Endodermal cell (in vitro differentiated cells): ENCODE results near the gene UBE2J1. TPM values are rescaled to one million over a fixed set of nuclear protein-coding genes. Genes with fewer than 3 reads are reported as not detected.

Source experiments
- DNase-seq: peaks from one replicate; pipeline ENCODE4 v3.0.0-alpha.2; 2017
- H3K27ac ChIP-seq: 2 replicates; pipeline ENCODE4 v1.5.1; 2013; ENCODE audit warnings: mild to moderate bottlenecking, low read depth, low read length, moderate library complexity
- H3K27me3 ChIP-seq: 2 replicates; pipeline ENCODE4 v1.6.1; 2013; ENCODE audit warnings: mild to moderate bottlenecking, low read length, moderate library complexity; ENCODE audit not compliant: insufficient read depth, control insufficient read depth, poor library complexity, severe bottlenecking
- H3K36me3 ChIP-seq: 2 replicates; pipeline ENCODE4 v1.7.0; 2013; ENCODE audit warnings: mild to moderate bottlenecking, low read length, moderate library complexity; ENCODE audit not compliant: control insufficient read depth, insufficient read depth
- H3K4me1 ChIP-seq: one replicate; pipeline ENCODE4 v1.7.0; 2013; ENCODE audit warnings: low read length; ENCODE audit not compliant: control insufficient read depth, insufficient read depth
- H3K4me3 ChIP-seq: 2 replicates; pipeline ENCODE4 v1.5.1; 2013; ENCODE audit warnings: mild to moderate bottlenecking, low read length, moderate library complexity
- H3K9ac ChIP-seq: 2 replicates; pipeline ENCODE4 v1.6.1; 2013; ENCODE audit warnings: mild to moderate bottlenecking, low read length, moderate library complexity; ENCODE audit not compliant: poor library complexity, severe bottlenecking; ENCODE audit errors: extremely low read depth
- H3K9me3 ChIP-seq: 2 replicates; pipeline ENCODE4 v1.6.1; 2013; ENCODE audit warnings: mild to moderate bottlenecking, low read length, moderate library complexity; ENCODE audit not compliant: control insufficient read depth
- H3K27ac Mint-ChIP-seq: 2 replicates; pipeline ENCODE4 v1.8.0; 2020; ENCODE audit warnings: mixed read lengths
- H3K27me3 Mint-ChIP-seq: 2 replicates; pipeline ENCODE4 v1.8.0; 2021; ENCODE audit warnings: mild to moderate bottlenecking, mixed read lengths; ENCODE audit not compliant: insufficient read depth
- H3K36me3 Mint-ChIP-seq: 2 replicates; pipeline ENCODE4 v1.8.0; 2020; ENCODE audit warnings: low read depth, mixed read lengths
- H3K4me1 Mint-ChIP-seq: 2 replicates; pipeline ENCODE4 v1.8.0; 2020; ENCODE audit warnings: mixed read lengths
- H3K4me3 Mint-ChIP-seq: 2 replicates; pipeline ENCODE4 v1.8.0; 2020; ENCODE audit warnings: mild to moderate bottlenecking, moderate library complexity, mixed read lengths
- H3K9me3 Mint-ChIP-seq: 2 replicates; pipeline ENCODE4 v1.8.0; 2020; ENCODE audit warnings: mild to moderate bottlenecking, mixed read lengths
- CTCF ChIP-seq: fragments of 200-600 bp; sonication (generic); conservative IDR thresholded peaks from 2 replicates; pipeline ENCODE4 v1.5.0; 2021; ENCODE audit warnings: antibody characterized with exemption, mild to moderate bottlenecking
- WGBS, 2 experiments: methylation state at CpG; one replicate each; pipeline versions ENCODE4 v1.1.5 to v1.1.7; 2013; ENCODE audit warnings: missing lambda C conversion rate in 2 of 2, mixed read lengths in 1 of 2; ENCODE audit not compliant: insufficient coverage in 1 of 2, insufficient read length in 1 of 2; 5-methylcytosine and 5-hydroxymethylcytosine counted together
- total RNA-seq, 2 donors: library from RNA; stranded (reverse); fragmentation: NEBNext Ultra II Directional in 1 of 2; extraction: Animal tissue kit (Norgen Biotek cat#: 25700) in 1 of 2; gene quantifications; 2 replicates in 1 of 2; 3 replicates in 1 of 2; pipeline ENCODE4 v1.2.1, GENCODE V29; 2021

UBE2J1 gene
- total RNA-seq, 2 donors from 2014 or later = 20.1 to 21.9 TPM

GRCh38 chr6:89351671-89352277, 748 bp downstream of the UBE2J1 start:
- H3K4me1 Mint-ChIP-seq = peaks cover 41% of the 10 kb centered on the region
- H3K4me3 Mint-ChIP-seq = peak overlapping the region; percentile 71
- 6 to 16% methylated on average over 9 to 12 of the region's 12 CpGs for WGBS, 2 experiments
- H3K9me3 Mint-ChIP-seq = no peaks in the 10 kb centered on the region
- Histone ChIP-seq H3K36me3 (no peaks in the 10 kb centered on the region), H3K4me3 (peak overlapping the region; percentile 96), H3K27ac (peak overlapping the region; percentile 29), H3K9me3 (no peaks in the 10 kb centered on the region), H3K4me1 (peaks cover 3% of the 10 kb centered on the region), H3K9ac (peak overlapping the region; percentile 88), H3K27me3 (peaks cover 3% of the 10 kb centered on the region)
- peaks cover 5% of the 10 kb centered on the region for H3K36me3 Mint-ChIP-seq
- peak overlapping the region; percentile 54 for H3K27ac Mint-ChIP-seq
- H3K27me3 Mint-ChIP-seq = peaks cover 7% of the 10 kb centered on the region
- no peak for DNase-seq
- TF ChIP-seq CTCF = no peak

- H3K27ac Mint-ChIP-seq = no peak overlapping the region
- Histone ChIP-seq H3K9me3 (no peaks in the 10 kb centered on the region), H3K9ac (no peak overlapping the region), H3K36me3 (no peaks in the 10 kb centered on the region), H3K4me1 (peaks cover 3% of the 10 kb centered on the region), H3K27me3 (no peaks in the 10 kb centered on the region), H3K4me3 (peak overlapping the region; percentile 61), H3K27ac (no peak overlapping the region)
- no peaks in the 10 kb centered on the region for H3K9me3 Mint-ChIP-seq
- peaks cover 4% of the 10 kb centered on the region for H3K27me3 Mint-ChIP-seq
- no peak for DNase-seq
- peaks cover 48% of the 10 kb centered on the region for H3K4me1 Mint-ChIP-seq
- H3K36me3 Mint-ChIP-seq = peaks cover 5% of the 10 kb centered on the region
- H3K4me3 Mint-ChIP-seq = peak overlapping the region; percentile 71
- no peak for TF ChIP-seq CTCF
- WGBS, 2 experiments = 89 to 93% methylated on average over 3 of the region's 4 CpGs
Measured at GRCh38 chr6:89350281-89350966, 2.1 kb downstream of the UBE2J1 start.

GRCh38 chr6:89348372-89348771, 4.2 kb downstream of the UBE2J1 start:
- WGBS, 2 experiments = 100% methylated on average over 1 of the region's 1 CpG; no CpG with 5 or more reads in 1 of the 2 experiments
- H3K27ac Mint-ChIP-seq = no peak overlapping the region
- no peak for DNase-seq
- no peaks in the 10 kb centered on the region for H3K27me3 ChIP-seq
- H3K36me3 ChIP-seq = no peaks in the 10 kb centered on the region
- no peak overlapping the region for H3K27ac ChIP-seq
- no peak overlapping the region for H3K9ac ChIP-seq
- H3K4me1 ChIP-seq = no peaks in the 10 kb centered on the region
- H3K9me3 ChIP-seq = no peaks in the 10 kb centered on the region
- H3K36me3 Mint-ChIP-seq = peaks cover 5% of the 10 kb centered on the region
- no peak for TF ChIP-seq CTCF
- no peak overlapping the region for H3K4me3 ChIP-seq
- no peaks in the 10 kb centered on the region for H3K27me3 Mint-ChIP-seq
- H3K4me1 Mint-ChIP-seq = peaks cover 46% of the 10 kb centered on the region
- no peak overlapping the region for H3K4me3 Mint-ChIP-seq
- no peaks in the 10 kb centered on the region for H3K9me3 Mint-ChIP-seq
